Fibroblast of mammary gland (primary cell): Measurements from ENCODE around the gene LRRC8E.

Experiments used
- DNase-seq: peaks from one replicate; pipeline ENCODE4 v3.0.0-alpha.2; 2010; ENCODE audit warnings: low read depth
- H3K4me3 ChIP-seq: 2 replicates; pipeline ENCODE4 v1.5.1; 2011; ENCODE audit warnings: low read depth, mild to moderate bottlenecking, low read length, moderate library complexity; ENCODE audit not compliant: control insufficient read depth
- CTCF ChIP-seq: conservative IDR thresholded peaks from 2 replicates; pipeline ENCODE4 v1.5.1; 2011; ENCODE audit warnings: low read depth, low read length, inconsistent platforms; ENCODE audit not compliant: control insufficient read depth, insufficient read depth

Gene LRRC8E

GRCh38 chr19:7868671-7869452 lies 19.4 kb upstream of the LRRC8E start:
- DNase-seq = peak; percentile 58
- no peak for TF ChIP-seq CTCF
- no peak overlapping the region for H3K4me3 ChIP-seq

GRCh38 chr19:7869453-7869909 lies 18.8 kb upstream of the LRRC8E start:
- peak overlapping the region; percentile 3 for H3K4me3 ChIP-seq
- TF ChIP-seq CTCF = no peak
- no peak for DNase-seq

- H3K4me3 ChIP-seq = no peak overlapping the region
- peak; percentile 21 for DNase-seq
- TF ChIP-seq CTCF = no peak
Measured at GRCh38 chr19:7869910-7870511, 18.3 kb upstream of the LRRC8E start.

GRCh38 chr19:7870571-7871436 lies 17.5 kb upstream of the LRRC8E start:
- no peak for TF ChIP-seq CTCF
- DNase-seq = peak; percentile 47
- H3K4me3 ChIP-seq = no peak overlapping the region

GRCh38 chr19:7871437-7872305 lies 16.6 kb upstream of the LRRC8E start:
- TF ChIP-seq CTCF = no peak
- peak overlapping the region; percentile 36 for H3K4me3 ChIP-seq
- peak; percentile 90 for DNase-seq
